Activated CD8-positive, alpha-beta memory T cell treated with anti-CD3 and anti-CD28 coated beads, Interleukin-2, amount 50 U/mL, for 48 hours (primary cell): ENCODE results near the gene MKRN3.
A peak's percentile ranks its signal among the peaks of the same experiment; 100 is the strongest.

Experiments
- DNase-seq: peaks from one replicate; pipeline ENCODE4 v3.0.0-alpha.2; 2020

Gene MKRN3

GRCh38 chr15:23565395-23566070 is at the start of gene MKRN3:
MKRN3 (plus strand) TSS chr15:23565674; CDS start chr15:23565783, 109 bp downstream.
- peak; percentile 55 for DNase-seq

DNA sequence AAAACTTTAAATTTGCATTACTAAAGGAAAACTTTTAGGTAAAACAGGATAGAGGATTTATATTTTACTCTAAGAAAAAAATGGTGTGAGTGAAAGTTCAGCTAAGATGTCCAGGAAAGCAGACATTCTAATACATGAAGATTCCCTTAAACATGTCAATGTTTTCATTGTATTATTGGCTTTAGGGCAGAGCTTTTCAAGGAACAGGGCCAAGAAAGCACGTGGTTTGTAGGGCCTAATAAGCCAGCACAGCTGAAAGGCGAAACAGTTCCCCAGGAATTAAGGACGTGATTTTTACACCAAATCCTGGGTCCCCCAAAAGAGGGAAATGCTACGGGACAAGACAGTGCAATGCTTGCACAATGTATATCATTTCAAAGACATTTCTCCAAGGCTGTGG is 48.6 kb upstream of the MKRN3 start:
- no peak for DNase-seq

GRCh38 chr15:23518104-23518503 is 47.4 kb upstream of the MKRN3 start:
- no peak for DNase-seq

DNA sequence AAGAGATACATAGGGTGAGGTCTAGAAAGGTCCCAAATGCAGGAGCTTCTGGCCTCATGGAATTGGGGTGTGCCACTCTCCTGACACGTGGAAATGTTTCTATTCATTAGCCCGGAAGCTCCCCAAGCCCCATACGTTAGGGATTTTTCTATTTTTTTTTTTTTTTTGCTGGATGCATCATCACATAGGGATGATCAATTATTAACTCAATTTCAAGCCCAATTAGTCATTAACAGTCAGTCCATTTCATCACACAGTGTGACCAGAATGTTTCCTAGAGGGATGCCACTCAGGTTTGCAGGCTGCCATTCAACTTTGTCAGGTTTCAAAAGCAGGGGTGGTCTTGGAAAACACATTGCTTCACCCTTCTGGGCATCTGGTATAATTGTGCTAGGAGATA is 40.7 kb upstream of the MKRN3 start:
- no peak for DNase-seq

- no peak for DNase-seq
Measured at GRCh38 chr15:23529891-23530290, 35.6 kb upstream of the MKRN3 start.

DNA sequence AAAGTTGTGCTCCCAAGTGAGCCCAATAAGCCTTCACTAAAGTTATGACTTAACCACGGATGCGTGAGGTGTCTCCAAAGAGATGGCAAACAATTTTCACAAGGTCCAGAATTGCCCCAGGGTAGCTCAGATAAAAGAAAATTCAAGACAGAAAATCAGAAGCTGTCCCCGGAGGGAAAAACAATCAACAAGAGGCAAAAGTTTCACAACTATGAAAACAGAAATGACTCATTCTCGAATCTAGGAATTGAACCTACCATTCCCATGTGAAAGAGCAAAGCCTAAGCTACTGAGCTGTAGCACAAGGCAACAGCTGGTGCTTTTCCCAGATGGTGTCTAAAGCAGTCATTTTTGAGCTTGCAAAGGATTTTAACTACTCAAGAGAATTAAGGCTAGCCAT is 33.5 kb upstream of the MKRN3 start:
- no peak for DNase-seq

GRCh38 chr15:23536659-23537058 is 28.8 kb upstream of the MKRN3 start:
- DNase-seq: no peak

- DNase-seq: no peak
Measured at GRCh38 chr15:23538648-23539047, 26.8 kb upstream of the MKRN3 start.

DNA sequence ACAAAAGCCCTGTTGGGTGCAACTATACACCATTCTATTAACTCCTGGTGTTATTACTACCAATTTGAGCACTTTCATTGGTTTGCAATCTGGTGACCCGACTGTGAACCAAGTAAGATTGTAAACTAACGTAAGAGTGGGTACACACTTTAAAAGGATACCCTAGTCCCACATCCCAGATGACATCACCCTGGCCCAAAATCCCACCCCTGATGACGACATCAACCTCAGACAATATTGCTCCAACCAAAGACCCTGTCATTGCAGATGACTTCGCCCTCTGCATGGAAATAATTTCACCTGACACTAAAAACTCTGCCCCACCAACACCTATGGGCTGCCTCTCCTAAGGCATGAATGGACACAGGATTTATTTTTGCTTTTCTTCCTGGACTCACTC is 25.6 kb upstream of the MKRN3 start:
- no peak for DNase-seq

- no peak for DNase-seq
Measured at GRCh38 chr15:23546158-23546557, 19.3 kb upstream of the MKRN3 start.

- no peak for DNase-seq
Measured at GRCh38 chr15:23548071-23548470, 17.4 kb upstream of the MKRN3 start.

DNA sequence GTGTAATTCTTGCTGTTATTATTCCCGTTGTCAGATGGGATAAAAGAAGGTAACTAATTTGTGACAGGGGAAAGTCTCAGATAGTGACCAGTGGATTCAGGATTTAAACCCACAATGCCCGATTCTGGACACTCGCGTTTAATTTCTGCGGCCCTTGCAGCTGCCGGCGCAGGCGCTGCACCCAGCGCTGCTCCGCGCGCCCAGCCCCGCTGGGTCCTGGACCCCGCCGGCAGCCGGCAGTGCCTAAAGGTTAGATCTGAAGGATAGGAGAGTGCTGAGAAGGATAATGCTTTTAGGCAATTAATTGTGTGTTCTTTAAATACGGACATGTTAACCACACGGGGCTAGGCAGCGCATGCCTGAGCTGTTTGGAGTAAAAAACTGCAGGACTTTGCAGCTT is 3.6 kb upstream of the MKRN3 start:
- no peak for DNase-seq

GRCh38 chr15:23564821-23565394 is 566 bp upstream of the MKRN3 start:
- no peak for DNase-seq

GRCh38 chr15:23566071-23566554 is 639 bp downstream of the MKRN3 start:
- no peak for DNase-seq

DNA sequence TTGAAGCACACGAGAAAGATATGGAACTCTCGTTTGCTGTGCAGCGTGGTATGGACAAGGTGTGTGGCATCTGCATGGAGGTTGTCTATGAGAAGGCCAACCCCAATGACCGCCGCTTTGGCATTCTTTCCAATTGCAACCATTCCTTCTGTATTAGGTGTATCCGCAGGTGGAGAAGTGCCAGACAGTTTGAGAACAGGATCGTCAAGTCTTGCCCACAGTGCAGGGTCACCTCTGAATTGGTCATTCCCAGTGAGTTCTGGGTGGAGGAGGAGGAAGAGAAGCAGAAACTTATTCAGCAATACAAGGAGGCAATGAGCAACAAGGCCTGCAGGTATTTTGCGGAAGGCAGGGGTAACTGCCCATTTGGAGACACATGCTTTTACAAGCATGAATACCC is 1.2 kb downstream of the MKRN3 start:
- no peak for DNase-seq

DNA sequence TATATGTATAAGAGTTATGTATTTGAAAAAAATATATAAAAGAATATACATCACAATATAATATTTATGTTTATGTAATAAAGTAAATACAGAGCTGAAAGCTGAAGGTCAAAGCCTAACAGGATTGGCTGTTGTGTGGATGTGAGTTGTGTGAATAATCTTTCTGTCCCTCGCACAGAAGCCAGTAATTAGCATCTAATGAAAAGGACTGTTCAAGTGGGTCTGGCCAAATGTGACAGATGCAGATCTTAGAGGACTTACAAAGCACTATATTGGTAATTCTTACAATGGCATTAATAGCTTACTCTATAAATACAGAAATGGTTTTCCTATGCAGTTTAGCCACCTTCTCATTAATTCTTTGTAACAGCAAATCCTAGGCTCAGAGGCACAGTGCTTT is 2.4 kb downstream of the MKRN3 start:
- no peak for DNase-seq

DNA sequence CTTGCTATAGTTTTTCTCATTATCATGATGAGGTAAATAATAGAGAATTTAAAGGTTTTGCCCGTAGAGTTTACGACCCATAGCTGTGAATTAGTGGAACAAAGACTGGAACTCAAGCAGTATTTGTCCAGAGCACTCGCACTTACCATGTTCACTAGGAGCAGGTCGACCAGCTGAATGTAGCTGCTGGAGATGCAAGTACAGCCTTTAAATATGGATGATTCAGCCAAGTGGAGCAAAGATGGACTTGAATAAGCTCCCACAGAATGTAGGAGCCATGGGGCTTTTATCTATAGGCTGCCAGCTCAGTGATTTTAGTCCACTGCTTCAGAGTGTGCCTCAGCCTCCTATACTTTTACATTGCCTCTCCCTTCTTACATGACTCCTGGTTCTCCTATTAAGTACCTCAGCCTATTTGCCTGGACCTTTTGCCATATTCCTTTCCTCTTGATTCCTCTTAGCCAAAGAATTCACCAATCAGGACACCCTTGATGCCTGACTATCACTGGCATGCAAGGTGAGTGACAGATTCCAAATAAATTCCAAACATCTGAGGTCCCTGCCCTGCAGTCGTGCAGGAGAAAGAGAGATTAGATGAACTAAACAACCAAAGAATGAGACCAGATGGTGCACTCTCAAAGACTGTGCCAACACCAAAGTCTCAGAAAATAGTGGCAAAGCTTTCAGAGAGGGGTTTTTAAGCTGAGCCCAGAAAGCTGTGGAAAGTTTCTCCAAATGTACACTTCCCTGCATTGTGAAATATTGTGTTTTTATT is 3.9 kb downstream of the MKRN3 start:
- DNase-seq: no peak

- no peak for DNase-seq
Measured at GRCh38 chr15:23570486-23570885, 5.0 kb downstream of the MKRN3 start.

- no peak for DNase-seq
Measured at GRCh38 chr15:23572844-23573243, 7.4 kb downstream of the MKRN3 start.

- DNase-seq: no peak
Measured at GRCh38 chr15:23574742-23575141, 9.3 kb downstream of the MKRN3 start.

DNA sequence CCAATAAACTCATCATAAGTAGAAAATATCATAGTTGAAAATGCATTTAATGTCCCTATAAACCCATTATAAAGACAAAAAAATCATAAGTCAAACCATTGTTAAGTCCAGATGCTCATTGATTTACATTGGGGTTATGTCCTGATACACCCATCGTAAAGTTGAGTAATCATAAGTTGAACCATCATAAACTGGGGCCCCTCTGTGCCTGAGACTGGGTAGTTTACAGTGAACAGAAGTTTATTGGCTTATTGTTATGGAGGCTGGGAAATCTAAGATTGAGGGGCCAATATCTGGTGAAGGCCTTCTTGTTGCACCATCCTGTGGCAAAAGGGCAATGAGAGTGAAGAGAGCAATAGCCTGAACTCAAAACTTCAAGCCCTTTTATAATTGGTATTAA is 10.6 kb downstream of the MKRN3 start:
- no peak for DNase-seq

GRCh38 chr15:23578521-23579150 is 13.2 kb downstream of the MKRN3 start:
- no peak for DNase-seq

- no peak for DNase-seq
Measured at GRCh38 chr15:23588268-23588667, 22.8 kb downstream of the MKRN3 start.

GRCh38 chr15:23589012-23589411 is 23.5 kb downstream of the MKRN3 start:
- DNase-seq: no peak
